PC-3 (cell line): ENCODE results near the gene C1QTNF12. TPM values are rescaled to one million over a fixed set of nuclear protein-coding genes. Genes with fewer than 3 reads are reported as not detected.
A peak's percentile ranks its signal among the peaks of the same experiment; 100 is the strongest.

Experiments used
- ATAC-seq: fragments of 200-7000 bp; cut with Tn5 transposase; 2 replicates; pipeline ENCODE4 v1.9.1; 2020; ENCODE audit warnings: mild to moderate bottlenecking, moderate library complexity
- BruUV-seq: library from RNA; stranded (reverse); fragments of 400-500 nt; replicated peaks from 2 replicates; lab custom pipeline; 2021; lab: Mats Ljungman, UMichigan
- CTCF ChIA-PET: fragments of 300-600 bp; sonication (Branson Sonifier 250); formaldehyde crosslinking; loops from one replicate; lab custom pipeline; 2022; ENCODE audit warnings: antibody characterized with exemption; lab: Charles Lee
- POLR2A ChIA-PET: fragments of 300-600 bp; sonication (Branson Sonifier 250); formaldehyde crosslinking; loops from one replicate; lab custom pipeline; 2022; ENCODE audit warnings: antibody characterized with exemption; ENCODE audit not compliant: unreplicated experiment; lab: Charles Lee
- DNase-seq: peaks from one replicate; pipeline ENCODE4 v3.0.0-alpha.2; 2015
- H2AFZ ChIP-seq: fragments of 300-600 bp; sonication (generic); 2 replicates; pipeline ENCODE4 v1.6.0; 2016; ENCODE audit warnings: antibody characterized with exemption, low read length
- H3F3A ChIP-seq: fragments of 300-600 bp; sonication (generic); one replicate; pipeline ENCODE4 v1.6.0; 2017; ENCODE audit warnings: antibody characterized with exemption, low read length, control low read depth, mild to moderate bottlenecking; ENCODE audit not compliant: unreplicated experiment
- H3K27ac ChIP-seq: fragments of 300-600 bp; sonication (generic); 2 replicates; pipeline ENCODE4 v1.5.1; 2016; ENCODE audit warnings: mild to moderate bottlenecking, low read length
- H3K27me3 ChIP-seq: fragments of 300-600 bp; sonication (generic); 2 replicates; pipeline ENCODE4 v1.6.1; 2016; ENCODE audit warnings: low read length, mixed read lengths
- H3K36me3 ChIP-seq: fragments of 300-600 bp; sonication (generic); 2 replicates; pipeline ENCODE4 v1.6.1; 2016; ENCODE audit warnings: low read depth, mixed run types, low read length, mixed read lengths
- H3K4me1 ChIP-seq: fragments of 300-600 bp; sonication (generic); 2 replicates; pipeline ENCODE4 v1.5.1; 2016; ENCODE audit warnings: low read length; ENCODE audit not compliant: insufficient read depth
- H3K4me2 ChIP-seq: fragments of 300-600 bp; sonication (generic); 2 replicates; pipeline ENCODE4 v1.6.0; 2016; ENCODE audit warnings: low read length
- H3K4me3 ChIP-seq: fragments of 300-600 bp; sonication (generic); 2 replicates; pipeline ENCODE4 v1.5.1; 2016; ENCODE audit warnings: mild to moderate bottlenecking, low read length, mixed read lengths
- H3K79me2 ChIP-seq: fragments of 300-600 bp; sonication (generic); 2 replicates; pipeline ENCODE4 v1.6.1; 2017; ENCODE audit warnings: low read length, mixed read lengths
- H3K9ac ChIP-seq: fragments of 300-600 bp; sonication (generic); 2 replicates; pipeline ENCODE4 v1.6.0; 2016; ENCODE audit warnings: mild to moderate bottlenecking, low read length
- H3K9me2 ChIP-seq: fragments of 300-600 bp; sonication (generic); replicated peaks from 2 replicates; pipeline ENCODE4 v1.6.1; 2016; ENCODE audit warnings: mixed run types, low read length, mixed read lengths
- H3K9me3 ChIP-seq: fragments of 300-600 bp; sonication (generic); 2 replicates; pipeline ENCODE4 v1.6.1; 2016; ENCODE audit warnings: low read length, mixed read lengths
- H4K20me1 ChIP-seq: fragments of 300-600 bp; sonication (generic); 2 replicates; pipeline ENCODE4 v1.6.1; 2016; ENCODE audit warnings: low read length, mixed read lengths
- CTCF ChIP-seq: fragments of 300-600 bp; sonication (generic); conservative IDR thresholded peaks from 2 replicates; pipeline ENCODE4 v1.5.1; 2017; ENCODE audit warnings: antibody characterized with exemption, low read depth, mild to moderate bottlenecking, low read length
- EZH2 ChIP-seq: fragments of 300-600 bp; sonication (generic); IDR thresholded peaks from one replicate; pipeline ENCODE4 v1.6.1; 2017; ENCODE audit warnings: antibody characterized with exemption, mild to moderate bottlenecking, low read length; ENCODE audit not compliant: unreplicated experiment
- EZH2phosphoT487 ChIP-seq: fragments of 300-600 bp; sonication (generic); IDR thresholded peaks from 2 replicates; pipeline ENCODE4 v1.6.1; 2018; ENCODE audit warnings: mild to moderate bottlenecking, antibody characterized with exemption, low read length, borderline replicate concordance
- intact Hi-C: fragments of 100-400 bp; cut with micrococcal nuclease; formaldehyde crosslinking; loops from 2 replicates; pipeline ENCODE4 v1.9.0; 2023
- total RNA-seq: library from RNA; depleted of rRNA; stranded (reverse); fragments of >200 nt; gene quantifications from 2 replicates; pipeline ENCODE4 v1.2.3, GENCODE V29; 2014

C1QTNF12 gene
- total RNA-seq, 1 experiment from 2014 or later: 3.9 TPM

GRCh38 chr1:1200876-1201810 is 45.4 kb downstream of the C1QTNF12 start:
- H3K36me3 ChIP-seq: no peaks in the 10 kb centered on the region
- peaks cover 11% of the 10 kb centered on the region; the same call in 1 of the 2 replicates for H3K4me1 ChIP-seq
- no peaks in the 10 kb centered on the region for H4K20me1 ChIP-seq
- ChIA-PET POLR2A (interaction anchor here (0.6 kb wide), 1 partner anchor 14 kb away, joined by 3 read pairs; no protein-coding TSS in a partner anchor), CTCF (no interaction called here)
- intact Hi-C loops: no loop called here
- no peaks in the 10 kb centered on the region for H3K9me2 ChIP-seq
- peak overlapping the region; percentile 71 for H3K4me3 ChIP-seq
- DNase-seq (peak; percentile 48), ATAC-seq (peak; percentile 57)
- H3K27ac ChIP-seq: no peak overlapping the region
- peak overlapping the region; percentile 86 for H2AFZ ChIP-seq
- H3K4me2 ChIP-seq: peak overlapping the region; percentile 94
- peak overlapping the region; percentile 45; the same call in 1 of the 2 replicates for H3K9ac ChIP-seq
- no peaks in the 10 kb centered on the region for H3F3A ChIP-seq
- no TSS peak for BruUV-seq
- H3K79me2 ChIP-seq: peaks cover 12% of the 10 kb centered on the region
- no peaks in the 10 kb centered on the region for H3K9me3 ChIP-seq
- TF ChIP-seq EZH2 (no peak), EZH2phosphoT487 (no peak), CTCF (no peak)
- no peaks in the 10 kb centered on the region for H3K27me3 ChIP-seq

- DNase-seq: no peak
- ChIA-PET POLR2A (interaction anchor here (0.6 kb wide), 1 partner anchor 13 kb away, joined by 3 read pairs; no protein-coding TSS in a partner anchor), CTCF (no interaction called here)
- peaks cover 2% of the 10 kb centered on the region; the same call in 1 of the 2 replicates for H3K4me1 ChIP-seq
- H3K27ac ChIP-seq: no peak overlapping the region
- H3K9me2 ChIP-seq: no peaks in the 10 kb centered on the region
- no peaks in the 10 kb centered on the region for H3K36me3 ChIP-seq
- no peak overlapping the region for H3K9ac ChIP-seq
- BruUV-seq: no TSS peak
- no peaks in the 10 kb centered on the region for H3K27me3 ChIP-seq
- no peak overlapping the region for H2AFZ ChIP-seq
- no peak for TF ChIP-seq CTCF
- TF ChIP-seq EZH2phosphoT487: no peak
- no peak for TF ChIP-seq EZH2
- H3K4me2 ChIP-seq: peak overlapping the region; percentile 94
- H3K4me3 ChIP-seq: peak overlapping the region; percentile 71; the same call in 1 of the 2 replicates
- no peak for ATAC-seq
- peaks cover 3% of the 10 kb centered on the region for H3K79me2 ChIP-seq
- no peaks in the 10 kb centered on the region for H3F3A ChIP-seq
- intact Hi-C loops: no loop called here
- H4K20me1 ChIP-seq: no peaks in the 10 kb centered on the region
- H3K9me3 ChIP-seq: no peaks in the 10 kb centered on the region
These were observed 46.3 kb downstream of the C1QTNF12 start for GRCh38 chr1:1199961-1200875.
